Prostate gland (tissue), 2 donors: ENCODE measurements around the gene ZMYM2. TPM values are rescaled to one million over a fixed set of nuclear protein-coding genes. Genes with fewer than 3 reads are reported as not detected.

Experiments
- DNase-seq: peaks from one replicate; pipeline ENCODE4 v3.0.0-alpha.2; 2019; ENCODE audit warnings: low spot score
- H3K27ac ChIP-seq, 2 donors: fragments of 200-600 bp; sonication (generic); 2 replicates each; pipeline ENCODE4 v1.5.1; 2017 to 2019
- H3K27me3 ChIP-seq: fragments of 200-600 bp; sonication (generic); replicated peaks from 2 replicates; pipeline ENCODE4 v1.5.1; 2019; ENCODE audit not compliant: insufficient read depth
- H3K36me3 ChIP-seq, 2 donors: fragments of 200-600 bp; sonication (generic); 1 replicate in 1 of 2; 2 replicates in 1 of 2; pipeline versions ENCODE4 v1.5.1 to v1.8.1; 2017 to 2019
- H3K4me1 ChIP-seq: fragments of 200-600 bp; sonication (generic); replicated peaks from 2 replicates; pipeline ENCODE4 v1.5.1; 2019
- H3K4me3 ChIP-seq, 2 donors: fragments of 200-600 bp; sonication (generic); 2 replicates each; pipeline ENCODE4 v1.5.1; 2017 to 2019
- H3K9me3 ChIP-seq: fragments of 200-600 bp; sonication (generic); 2 replicates; pipeline ENCODE4 v1.5.1; 2017
- CTCF ChIP-seq, 4 experiments: fragments of 200-600 bp in 2 of 4; fragments of 450-650 bp in 2 of 4; sonication (generic) in 2 of 4; IDR thresholded peaks; 1 replicate in 3 of 4; 2 replicates in 1 of 4; pipeline ENCODE4 v1.5.1; 2016 to 2019; ENCODE audit warnings: antibody characterized with exemption in 4 of 4, mild to moderate bottlenecking in 2 of 4, moderate library complexity in 2 of 4
- POLR2A ChIP-seq: fragments of 450-650 bp; IDR thresholded peaks from one replicate; pipeline ENCODE4 v1.6.1; 2016; ENCODE audit warnings: antibody characterized with exemption, mild to moderate bottlenecking
- POLR2AphosphoS5 ChIP-seq: sonication (generic); formaldehyde crosslinking; IDR thresholded peaks from one replicate; pipeline ENCODE4 v1.6.1; 2017; ENCODE audit warnings: antibody characterized with exemption
- WGBS: methylation state at CpG from one replicate; pipeline ENCODE4 v1.1.5; 2018; 5-methylcytosine and 5-hydroxymethylcytosine counted together
- intact Hi-C: fragments of 100-400 bp; cut with DNase I; formaldehyde crosslinking; loops from one replicate; pipeline ENCODE4 v1.14.2; 2022
- total RNA-seq, 2 donors: library from RNA; depleted of rRNA; stranded (reverse); fragments of >200 nt; gene quantifications; one replicate each; pipeline ENCODE4 v1.1.0, GENCODE V29; 2016

The ZMYM2 gene
- total RNA-seq, 2 donors from 2014 or later, result 70.7 to 95.6 TPM

DNA sequence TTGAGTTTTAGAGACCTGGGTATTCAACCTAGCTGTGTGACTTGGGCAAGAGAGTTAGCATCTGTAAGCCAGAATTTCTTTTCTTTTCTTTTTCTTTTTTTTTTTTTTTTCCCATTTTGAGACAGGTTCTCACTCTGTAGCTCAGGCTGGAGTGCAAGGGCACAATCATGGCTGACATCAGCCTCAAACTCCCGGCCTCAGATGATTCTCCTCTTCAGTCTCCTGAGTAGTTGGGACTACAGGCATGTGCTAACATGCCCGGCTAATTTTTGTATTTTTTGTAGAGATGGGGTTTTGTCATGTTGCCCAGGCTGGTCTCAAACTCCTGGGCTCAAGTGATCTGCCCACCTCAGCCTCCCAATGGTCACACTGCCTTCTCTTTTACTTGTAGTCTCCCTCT is 33.0 kb downstream of the ZMYM2 start:
- intact Hi-C loops, result no loop called here
- DNase-seq, result no peak
- no peak for TF ChIP-seq POLR2A
- no peak for TF ChIP-seq POLR2AphosphoS5
- TF ChIP-seq CTCF (IDR thresholded peaks at IDR 0.05), result no peak
- Histone ChIP-seq H3K27ac (no peak overlapping the region), H3K27me3 (no peaks in the 10 kb centered on the region), H3K4me3 (no peak overlapping the region), H3K4me1 (no peaks in the 10 kb centered on the region), H3K9me3 (no peaks in the 10 kb centered on the region), H3K36me3 (peaks cover 0 to 5% of the 10 kb centered on the region in 2 donors)
- WGBS, result 86% methylated on average over 2 of the region's 2 CpGs

- Histone ChIP-seq H3K9me3 (no peaks in the 10 kb centered on the region), H3K36me3 (peaks cover 0 to 5% of the 10 kb centered on the region in 2 donors), H3K27me3 (no peaks in the 10 kb centered on the region), H3K27ac (no peak overlapping the region), H3K4me1 (no peaks in the 10 kb centered on the region), H3K4me3 (no peak overlapping the region)
- no peak for DNase-seq
- WGBS, result 73% methylated on average over 4 of the region's 4 CpGs
- TF ChIP-seq CTCF (IDR thresholded peaks at IDR 0.05), result no peak
- TF ChIP-seq POLR2AphosphoS5, result no peak
- no peak for TF ChIP-seq POLR2A
- intact Hi-C loops, result no loop called here
Measured at GRCh38 chr13:19993024-19993423, 34.5 kb downstream of the ZMYM2 start.

- intact Hi-C loops, result no loop called here
Measured at GRCh38 chr13:19998960-19999359, 40.4 kb downstream of the ZMYM2 start.

GRCh38 chr13:20000062-20000552 is 41.6 kb downstream of the ZMYM2 start:
- TF ChIP-seq POLR2A, result no peak
- no peak for TF ChIP-seq POLR2AphosphoS5
- no peak for TF ChIP-seq CTCF (IDR thresholded peaks at IDR 0.05)
- H3K27ac ChIP-seq, result no peak overlapping the region
- H3K27me3 ChIP-seq, result no peaks in the 10 kb centered on the region
- no peak for DNase-seq
- no peak overlapping the region for H3K4me3 ChIP-seq
- 69% methylated on average over 5 of the region's 5 CpGs for WGBS
- H3K36me3 ChIP-seq, result no peaks in the 10 kb centered on the region
- H3K4me1 ChIP-seq, result peaks cover 7% of the 10 kb centered on the region
- H3K9me3 ChIP-seq, result no peaks in the 10 kb centered on the region
- intact Hi-C loops, result no loop called here

More at GRCh38 chr13:19998960-19999359, 40.4 kb downstream of the ZMYM2 start:
- Histone ChIP-seq H3K27ac (no peak overlapping the region), H3K9me3 (no peaks in the 10 kb centered on the region), H3K4me1 (peaks cover 7% of the 10 kb centered on the region), H3K27me3 (no peaks in the 10 kb centered on the region), H3K36me3 (no peaks in the 10 kb centered on the region), H3K4me3 (no peak overlapping the region)
- TF ChIP-seq POLR2AphosphoS5 (no peak), CTCF (IDR thresholded peaks at IDR 0.05) (no peak), POLR2A (no peak)
- 85% methylated on average over 3 of the region's 3 CpGs for WGBS
- no peak for DNase-seq

- Histone ChIP-seq H3K4me3 (no peak overlapping the region), H3K4me1 (peaks cover 7% of the 10 kb centered on the region), H3K27me3 (no peaks in the 10 kb centered on the region), H3K27ac (no peak overlapping the region), H3K9me3 (no peaks in the 10 kb centered on the region), H3K36me3 (no peaks in the 10 kb centered on the region)
- 75% methylated on average over 4 of the region's 4 CpGs for WGBS
- TF ChIP-seq POLR2AphosphoS5, result no peak
- TF ChIP-seq CTCF (IDR thresholded peaks at IDR 0.05), result no peak
- no peak for TF ChIP-seq POLR2A
- intact Hi-C loops, result no loop called here
- no peak for DNase-seq
Measured at GRCh38 chr13:20001366-20002190, 43.1 kb downstream of the ZMYM2 start.
